WTC11 (cell line): ENCODE results near the gene BMP10.

Experiments used
- CREB1 ChIP-seq: sonication (generic); formaldehyde crosslinking; IDR thresholded peaks from 2 replicates; pipeline ENCODE4 v1.8.0; 2023; ENCODE audit warnings: mild to moderate bottlenecking, missing genetic modification reagents
- CTCF ChIP-seq: fragments of 200-600 bp; IDR thresholded peaks from 2 replicates; pipeline ENCODE4 v1.8.0; 2022; ENCODE audit warnings: antibody characterized with exemption
- E2F1 ChIP-seq: sonication (generic); formaldehyde crosslinking; IDR thresholded peaks from 2 replicates; pipeline ENCODE4 v1.8.0; 2022; ENCODE audit warnings: mild to moderate bottlenecking, missing genetic modification reagents
- E2F4 ChIP-seq: sonication (generic); formaldehyde crosslinking; IDR thresholded peaks from 2 replicates; pipeline ENCODE4 v1.8.1; 2022; ENCODE audit warnings: low read depth, mild to moderate bottlenecking, moderate library complexity, missing genetic modification reagents, borderline replicate concordance
- FOXP4 ChIP-seq: sonication (generic); formaldehyde crosslinking; IDR thresholded peaks from 2 replicates; pipeline ENCODE4 v1.8.0; 2022; ENCODE audit warnings: mild to moderate bottlenecking, missing genetic modification reagents
- IRF2 ChIP-seq: sonication (generic); formaldehyde crosslinking; IDR thresholded peaks from 2 replicates; pipeline ENCODE4 v1.8.0; 2022; ENCODE audit warnings: low read depth, missing genetic modification reagents, borderline replicate concordance
- SP1 ChIP-seq: sonication (generic); formaldehyde crosslinking; conservative IDR thresholded peaks from 2 replicates; pipeline ENCODE4 v1.8.1; 2022; ENCODE audit warnings: missing genetic modification reagents
- TCF7 ChIP-seq: sonication (generic); formaldehyde crosslinking; IDR thresholded peaks from 2 replicates; pipeline ENCODE4 v1.8.0; 2022; ENCODE audit warnings: mild to moderate bottlenecking, low read depth, missing genetic modification reagents, moderate library complexity
- TEAD4 ChIP-seq: sonication (generic); formaldehyde crosslinking; IDR thresholded peaks from 2 replicates; pipeline ENCODE4 v1.8.0; 2022; ENCODE audit warnings: mild to moderate bottlenecking, missing genetic modification reagents
- USF1 ChIP-seq: sonication (generic); formaldehyde crosslinking; IDR thresholded peaks from 2 replicates; pipeline ENCODE4 v1.8.0; 2022; ENCODE audit warnings: mild to moderate bottlenecking, missing genetic modification reagents
- ZNF138 ChIP-seq: sonication (generic); formaldehyde crosslinking; conservative IDR thresholded peaks from 2 replicates; pipeline ENCODE4 v1.8.1; 2022; ENCODE audit warnings: mild to moderate bottlenecking, moderate library complexity, missing genetic modification reagents

GRCh38 chr2:68817306-68817705 is 53.9 kb downstream of the BMP10 start:
- TF ChIP-seq E2F1 (CRISPR knock-in tag) (no peak), E2F4 (CRISPR knock-in tag) (no peak), CTCF (no peak), USF1 (CRISPR knock-in tag) (no peak), TCF7 (no peak), IRF2 (CRISPR knock-in tag) (no peak), TEAD4 (CRISPR knock-in tag) (no peak), FOXP4 (CRISPR knock-in tag) (no peak), ZNF138 (CRISPR knock-in tag) (no peak), SP1 (CRISPR knock-in tag) (no peak), CREB1 (CRISPR knock-in tag) (no peak)
